Hepatocyte (in vitro differentiated cells): ENCODE measurements around the gene FOXN4.

Source experiments
- CTCF ChIP-seq: fragments of 200-600 bp; sonication (generic); IDR thresholded peaks from 2 replicates; pipeline ENCODE4 v1.5.1; 2016; ENCODE audit warnings: antibody characterized with exemption, mild to moderate bottlenecking; ENCODE audit not compliant: poor library complexity
- EZH2phosphoT487 ChIP-seq: fragments of 200-600 bp; sonication (generic); IDR thresholded peaks from one replicate; pipeline ENCODE4 v1.6.1; 2018; ENCODE audit warnings: antibody characterized with exemption, mild to moderate bottlenecking, low read depth, moderate library complexity; ENCODE audit not compliant: unreplicated experiment, severe bottlenecking

- TF ChIP-seq CTCF = no peak
- no peak for TF ChIP-seq EZH2phosphoT487
These were observed 18.0 kb downstream of the FOXN4 start for GRCh38 chr12:109291117-109291516.
